ENCODE measurements around the gene VWA5B2.

VWA5B2 gene

DNA sequence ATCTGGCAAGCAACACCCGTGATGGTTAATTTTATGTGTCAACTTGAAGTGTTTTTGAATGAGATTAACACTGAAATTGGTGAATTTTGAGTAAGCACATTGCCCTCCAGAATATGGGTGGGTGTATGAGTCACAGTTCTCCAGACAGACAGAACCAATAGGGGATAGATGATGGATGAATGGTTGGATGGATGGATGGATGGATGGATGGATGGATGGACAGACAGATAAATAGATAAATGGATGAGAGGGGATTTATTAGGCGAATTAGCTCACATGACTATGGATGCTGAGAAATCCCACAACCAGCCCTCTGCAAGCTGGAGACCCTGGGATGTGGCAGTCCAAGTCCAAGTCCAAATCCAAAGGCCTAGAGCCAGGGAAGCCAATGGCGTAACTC lies 5.4 kb upstream of the VWA5B2 start:
- DNase-seq (ENCODE audit: low read depth, low spot score), result no peak

DNA sequence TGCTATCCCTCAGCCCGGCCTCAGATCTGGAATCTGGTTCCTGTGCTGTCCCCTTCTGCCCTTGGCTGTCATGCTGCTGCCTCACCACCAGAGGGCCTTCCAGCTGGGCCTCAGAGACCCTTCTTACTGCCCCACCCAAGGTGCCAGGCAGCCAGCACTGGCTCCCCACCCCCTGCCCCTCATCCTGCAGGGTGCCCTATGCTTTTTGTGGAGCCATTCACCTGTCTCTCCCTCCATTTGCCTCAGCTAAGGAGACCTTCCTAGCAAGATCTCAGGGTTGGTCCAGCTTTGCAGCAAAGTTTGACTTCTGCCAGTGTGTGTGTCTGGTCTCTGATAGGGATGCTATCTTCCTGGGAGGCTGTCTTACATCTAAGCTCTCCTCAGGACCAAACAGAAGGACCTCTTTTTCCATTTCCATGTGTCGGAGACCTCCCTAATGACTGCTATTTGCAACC lies 1.9 kb upstream of the VWA5B2 start:
- no peak for DNase-seq (ENCODE audit: low read depth, low spot score)

DNA sequence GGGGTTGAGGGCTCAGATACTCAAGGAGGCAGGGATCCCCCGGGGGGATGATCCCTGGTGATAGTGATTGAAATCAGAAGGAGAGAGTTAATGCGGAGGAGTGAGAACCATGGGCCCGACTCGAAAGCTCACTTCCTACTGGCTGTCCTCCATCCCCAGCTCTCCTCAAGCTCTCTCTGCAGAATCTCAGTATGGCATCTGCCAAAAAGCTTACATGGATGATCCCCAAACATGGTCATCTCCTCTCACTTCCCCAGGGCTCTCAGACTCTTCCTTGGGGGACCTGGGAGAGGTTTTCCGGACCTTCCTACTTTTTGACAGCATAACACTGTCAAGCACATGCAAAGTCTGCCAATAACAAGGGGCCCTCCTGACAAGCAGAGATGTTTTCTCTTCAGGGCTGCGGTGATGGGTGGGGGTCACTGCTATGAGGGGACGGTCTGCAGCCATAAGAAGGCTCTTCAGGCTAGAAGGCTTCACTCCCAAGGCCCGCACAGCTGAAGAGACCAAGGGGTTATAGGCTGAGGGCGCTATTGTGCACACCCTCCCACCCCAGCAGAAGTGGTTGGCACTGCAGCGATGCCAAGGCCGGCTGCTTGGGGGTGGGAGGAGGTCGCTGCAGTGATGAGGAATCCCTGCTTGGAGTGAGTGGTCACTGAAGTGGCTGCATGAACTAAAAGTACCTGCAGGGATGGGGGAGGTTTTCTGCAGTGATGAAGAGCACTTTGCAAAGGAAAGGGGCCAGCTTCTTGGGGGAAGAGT lies 828 bp upstream of the VWA5B2 start:
- DNase-seq (ENCODE audit: low read depth, low spot score), result no peak

DNA sequence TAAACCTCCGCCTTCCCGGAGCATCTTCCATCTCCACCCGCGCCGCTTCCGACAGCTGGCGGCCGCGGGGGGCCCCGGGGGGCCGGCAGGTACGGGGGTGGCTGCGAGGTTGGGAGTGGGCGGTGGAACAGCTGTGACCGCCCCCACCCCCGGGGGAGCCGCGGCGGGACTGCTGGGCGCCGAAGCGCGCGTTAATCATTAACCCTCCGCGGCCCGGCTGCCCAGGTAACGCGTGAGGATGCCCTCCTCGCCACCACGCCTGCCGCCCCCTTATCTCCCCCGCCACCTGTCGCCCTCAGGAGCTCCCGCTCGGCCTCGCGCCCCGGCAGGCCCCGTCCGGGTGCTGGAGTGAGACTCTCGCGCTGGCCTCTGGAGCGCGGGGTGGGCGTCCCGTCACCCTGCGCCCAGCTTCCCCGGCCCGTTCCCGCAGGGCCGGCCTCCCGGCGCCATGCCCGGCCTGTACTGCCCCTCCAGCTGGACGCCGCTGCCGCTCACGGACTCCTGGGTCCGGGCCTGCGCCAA lies 757 bp downstream of the VWA5B2 start:
- no peak for DNase-seq (ENCODE audit: low read depth, low spot score)

DNA sequence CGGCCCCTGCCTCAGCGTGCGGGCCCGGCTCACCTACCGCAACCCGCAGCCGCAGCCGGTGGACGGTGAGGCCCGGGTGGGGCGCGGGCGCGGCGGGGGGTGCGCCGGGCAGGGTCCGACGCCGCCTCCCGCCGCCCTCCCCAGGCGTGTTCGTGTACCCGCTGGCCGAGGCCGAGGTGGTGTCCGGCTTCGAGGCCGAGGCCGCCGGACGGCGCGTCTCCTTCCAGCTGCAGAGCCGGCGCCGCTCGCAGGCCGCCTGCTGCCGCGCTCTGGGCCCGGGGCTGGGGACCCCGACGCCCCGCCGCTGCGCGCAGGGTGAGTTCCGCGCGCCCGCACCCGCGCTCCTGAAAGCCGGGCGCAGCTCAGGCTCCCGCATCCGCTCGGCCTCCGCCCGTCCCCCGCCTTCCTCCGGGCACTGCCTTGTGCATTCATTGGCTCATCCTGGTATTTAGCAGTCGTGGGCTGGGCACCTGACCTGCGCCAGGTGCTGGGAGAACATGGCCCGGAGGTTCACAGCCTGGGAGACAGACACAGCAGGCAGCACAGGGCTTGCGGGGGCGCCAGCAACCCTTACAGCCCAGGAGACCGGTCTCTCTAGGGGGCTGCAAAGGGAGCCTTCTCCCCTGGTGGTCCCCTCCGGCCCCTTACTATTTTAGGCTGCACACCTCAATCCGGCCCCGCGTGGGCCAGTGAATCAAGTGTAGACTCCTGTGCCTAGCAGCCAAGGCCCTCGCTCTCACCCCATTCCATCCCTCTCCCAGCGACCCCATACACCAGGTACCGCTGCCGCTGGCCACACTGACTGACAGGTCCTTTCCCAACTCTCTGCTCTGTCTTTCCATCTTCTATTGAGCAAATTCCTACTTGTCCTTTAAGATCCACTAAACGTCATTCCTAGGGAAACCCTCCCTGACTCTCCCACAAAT lies 1.5 kb downstream of the VWA5B2 start:
- no peak for DNase-seq (ENCODE audit: low read depth, low spot score)

DNA sequence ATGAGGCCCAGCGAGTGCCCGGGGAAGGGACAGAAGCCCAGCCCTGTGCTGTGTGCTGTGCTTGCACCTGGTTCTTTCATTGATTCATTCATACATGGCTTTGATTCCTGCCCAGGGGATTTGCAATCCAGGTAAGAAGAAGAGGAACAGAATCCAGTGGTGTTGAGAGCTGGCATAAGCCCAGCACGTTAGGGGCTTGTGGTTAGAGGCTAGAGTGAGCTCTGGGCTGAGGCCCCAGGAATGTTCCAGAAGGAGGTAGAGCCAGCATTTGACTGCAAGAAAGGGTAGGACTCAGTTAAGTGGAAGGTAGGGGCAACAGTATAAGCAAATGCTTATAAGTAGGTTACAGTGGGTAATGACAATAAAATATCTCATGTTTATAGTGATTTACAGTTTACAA lies 2.3 kb downstream of the VWA5B2 start:
- no peak for DNase-seq (ENCODE audit: low read depth, low spot score)

DNA sequence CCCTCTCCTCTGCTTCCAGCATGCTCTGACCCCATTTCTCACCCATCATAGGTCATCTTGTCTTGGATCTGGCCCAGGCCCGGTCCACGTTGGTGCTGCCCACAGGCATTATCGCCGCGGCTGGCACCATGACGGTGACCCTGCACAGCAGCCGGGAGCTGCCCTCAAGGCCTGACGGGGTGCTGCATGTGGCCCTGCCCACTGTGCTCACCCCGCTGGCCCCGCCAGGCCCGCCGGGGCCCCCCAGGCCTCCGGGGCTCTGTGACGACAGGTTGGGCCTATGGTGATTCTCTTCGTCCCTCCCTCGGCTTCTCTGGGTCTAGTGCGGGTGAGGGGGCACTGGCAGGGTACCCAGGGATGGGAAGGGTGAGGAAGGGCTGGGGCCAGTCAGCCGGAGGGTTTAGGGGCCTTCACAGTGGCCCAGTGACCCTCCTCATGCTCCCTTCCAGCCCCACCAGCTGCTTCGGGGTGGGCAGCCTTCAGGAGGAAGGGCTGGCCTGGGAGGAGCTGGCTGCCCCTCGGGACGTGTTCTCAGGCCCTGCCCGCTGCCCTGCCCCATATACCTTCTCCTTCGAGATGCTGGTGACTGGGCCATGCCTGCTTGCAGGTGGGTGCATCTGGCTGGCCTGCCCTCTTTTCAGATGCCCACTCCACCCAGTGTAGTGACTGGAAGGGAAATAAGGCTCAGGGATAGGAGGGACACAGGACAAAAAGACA lies 3.9 kb downstream of the VWA5B2 start:
- no peak for DNase-seq (ENCODE audit: low read depth, low spot score)

DNA sequence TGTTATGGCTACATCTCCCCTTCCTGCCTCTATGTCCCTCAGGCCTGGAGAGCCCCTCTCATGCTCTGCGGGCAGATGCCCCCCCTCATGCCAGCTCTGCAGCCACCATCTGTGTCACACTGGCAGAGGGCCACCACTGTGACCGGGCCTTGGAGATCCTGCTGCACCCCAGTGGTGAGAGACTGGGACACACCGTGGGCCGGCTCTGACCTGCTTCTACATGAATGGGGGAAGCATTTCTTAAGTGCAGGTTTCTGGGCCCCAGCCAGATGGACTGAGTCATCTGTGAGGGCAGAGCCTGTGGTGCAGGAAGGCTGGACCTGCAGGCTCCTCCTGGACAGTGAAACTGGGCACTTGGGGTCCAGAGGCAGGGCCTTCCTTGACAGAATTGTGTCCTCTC lies 4.8 kb downstream of the VWA5B2 start:
- DNase-seq (ENCODE audit: low read depth, low spot score), result no peak

DNA sequence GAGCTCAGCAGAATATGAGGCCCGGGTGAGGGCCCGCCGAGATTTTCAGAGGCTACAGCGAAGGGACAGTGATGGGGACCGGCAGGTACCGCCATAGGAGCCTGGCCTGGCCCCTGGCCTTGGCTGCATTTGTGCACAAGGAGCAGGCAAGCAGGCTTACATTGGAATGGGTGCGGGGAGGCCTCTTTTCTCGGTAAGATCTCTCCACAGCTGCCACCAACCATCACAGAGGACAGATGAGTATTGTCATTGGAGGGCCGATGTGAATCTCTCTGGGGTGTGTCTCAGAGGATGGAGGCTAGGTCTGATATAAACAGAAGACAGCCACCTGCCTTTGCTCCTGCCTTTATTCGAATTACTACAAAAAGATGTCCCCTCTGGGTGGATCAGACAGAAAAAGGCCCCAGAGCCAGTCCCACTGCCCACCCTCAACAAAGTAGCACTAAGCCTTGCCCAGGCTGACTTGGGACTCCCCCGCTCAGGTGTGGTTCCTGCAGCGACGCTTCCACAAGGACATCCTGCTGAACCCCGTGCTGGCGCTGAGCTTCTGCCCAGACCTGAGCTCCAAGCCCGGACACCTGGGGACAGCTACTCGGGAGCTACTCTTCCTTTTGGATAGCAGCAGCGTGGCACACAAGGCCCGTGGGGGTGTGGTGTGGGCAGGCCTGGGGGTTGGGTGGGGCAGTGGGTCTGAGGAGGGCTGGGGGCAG lies 5.4 kb downstream of the VWA5B2 start:
- no peak for DNase-seq (ENCODE audit: low read depth, low spot score)

DNA sequence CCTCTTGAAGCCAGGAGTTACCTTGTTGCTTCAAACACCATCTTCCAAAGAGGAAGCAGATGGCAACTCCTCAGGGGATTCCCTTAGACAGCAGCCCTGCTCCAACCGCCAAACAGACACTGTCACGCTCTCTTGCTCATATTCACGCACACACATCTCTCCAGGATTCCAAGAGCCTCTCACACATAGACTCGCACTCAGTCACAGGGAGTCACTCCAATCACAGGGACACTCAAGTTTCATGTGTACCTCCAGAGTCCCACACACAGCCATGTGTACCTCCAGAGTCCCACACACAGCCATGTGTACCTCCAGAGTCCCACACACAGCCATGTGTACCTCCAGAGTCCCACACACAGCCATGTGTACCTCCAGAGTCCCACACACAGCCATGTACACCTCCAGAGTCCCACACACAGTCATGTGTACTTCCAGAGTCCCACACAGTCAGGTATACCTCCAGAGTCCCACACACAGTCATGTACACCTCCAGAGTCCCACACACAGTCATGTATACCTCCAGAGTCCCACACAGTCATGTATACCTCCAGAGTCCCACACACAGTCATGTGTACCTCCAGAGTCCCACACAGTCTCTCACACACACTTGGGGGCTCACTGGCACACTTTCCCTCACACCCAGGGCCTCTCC lies 6.1 kb downstream of the VWA5B2 start:
- no peak for DNase-seq (ENCODE audit: low read depth, low spot score)

DNA sequence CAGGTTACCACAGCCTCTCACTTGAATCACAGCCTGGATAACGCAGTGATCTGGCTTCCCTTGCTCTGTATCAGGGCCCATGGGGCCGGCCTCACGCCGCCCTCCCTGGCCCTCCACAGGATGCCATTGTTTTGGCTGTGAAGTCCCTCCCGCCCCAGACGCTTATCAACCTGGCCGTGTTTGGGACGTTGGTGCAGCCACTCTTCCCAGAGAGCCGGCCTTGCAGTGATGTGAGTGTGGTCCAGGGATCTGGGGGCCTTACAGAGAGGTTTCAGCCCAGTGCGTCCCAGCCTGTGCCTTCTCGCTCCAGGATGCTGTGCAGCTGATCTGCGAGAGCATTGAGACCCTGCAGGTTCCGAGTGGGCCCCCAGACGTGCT lies 6.6 kb downstream of the VWA5B2 start:
- DNase-seq (ENCODE audit: low read depth, low spot score), result no peak

DNA sequence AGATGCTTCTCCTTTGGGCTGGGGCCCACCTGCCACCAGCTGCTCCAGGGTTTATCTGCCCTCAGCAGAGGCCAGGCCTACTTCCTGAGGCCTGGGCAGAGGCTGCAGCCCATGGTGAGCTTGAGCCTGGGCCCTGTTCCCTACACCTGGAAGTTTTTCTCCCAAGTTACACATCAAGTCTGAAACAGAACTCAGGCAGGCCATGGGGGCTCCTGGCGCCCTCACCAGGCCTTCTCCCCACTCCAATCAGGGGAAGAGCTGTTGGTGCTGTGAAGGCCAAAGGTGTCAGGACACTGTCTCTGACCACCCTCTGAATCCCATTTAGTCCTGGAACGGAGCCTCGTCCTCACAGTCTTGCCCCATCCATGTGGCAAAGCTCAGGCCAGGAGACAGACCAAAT lies 7.3 kb downstream of the VWA5B2 start:
- DNase-seq (ENCODE audit: low read depth, low spot score), result no peak

DNA sequence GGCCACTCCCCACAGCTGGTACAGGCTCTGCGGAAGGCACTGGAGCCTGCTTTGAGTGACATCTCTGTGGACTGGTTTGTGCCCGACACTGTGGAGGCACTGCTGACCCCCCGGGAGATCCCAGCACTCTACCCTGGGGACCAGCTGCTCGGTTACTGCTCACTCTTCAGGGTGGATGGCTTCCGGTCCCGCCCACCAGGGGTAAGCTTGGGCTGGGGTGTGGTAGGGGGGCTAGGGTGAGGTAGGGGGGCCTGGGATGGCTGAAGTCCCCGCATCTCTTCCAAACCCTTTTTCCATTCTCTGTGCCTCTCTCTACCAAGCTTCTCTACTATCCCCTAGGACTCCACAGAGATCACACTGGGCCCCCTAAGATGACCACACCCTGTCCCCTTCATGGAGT lies 7.8 kb downstream of the VWA5B2 start:
- DNase-seq (ENCODE audit: low read depth, low spot score), result no peak

DNA sequence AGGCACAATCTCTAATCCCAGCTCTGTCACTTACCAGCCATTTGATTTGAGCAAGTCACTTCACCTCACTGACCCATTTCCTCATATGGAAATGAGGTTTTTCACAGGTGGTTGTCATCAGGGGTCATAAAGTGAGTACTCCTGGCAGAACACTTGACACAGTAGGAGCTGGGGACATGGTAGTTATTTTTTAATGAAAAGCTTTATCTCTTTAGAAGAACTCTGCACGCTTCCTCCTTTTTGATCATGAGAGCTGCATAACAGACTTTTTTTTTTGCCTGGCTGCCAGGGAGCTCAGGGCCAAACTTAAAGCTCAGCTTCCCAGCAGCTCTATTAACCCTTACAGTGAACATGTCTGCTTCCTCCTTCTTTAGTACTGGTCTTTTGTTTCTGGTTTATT lies 8.4 kb downstream of the VWA5B2 start:
- DNase-seq (ENCODE audit: low read depth, low spot score), result no peak

DNA sequence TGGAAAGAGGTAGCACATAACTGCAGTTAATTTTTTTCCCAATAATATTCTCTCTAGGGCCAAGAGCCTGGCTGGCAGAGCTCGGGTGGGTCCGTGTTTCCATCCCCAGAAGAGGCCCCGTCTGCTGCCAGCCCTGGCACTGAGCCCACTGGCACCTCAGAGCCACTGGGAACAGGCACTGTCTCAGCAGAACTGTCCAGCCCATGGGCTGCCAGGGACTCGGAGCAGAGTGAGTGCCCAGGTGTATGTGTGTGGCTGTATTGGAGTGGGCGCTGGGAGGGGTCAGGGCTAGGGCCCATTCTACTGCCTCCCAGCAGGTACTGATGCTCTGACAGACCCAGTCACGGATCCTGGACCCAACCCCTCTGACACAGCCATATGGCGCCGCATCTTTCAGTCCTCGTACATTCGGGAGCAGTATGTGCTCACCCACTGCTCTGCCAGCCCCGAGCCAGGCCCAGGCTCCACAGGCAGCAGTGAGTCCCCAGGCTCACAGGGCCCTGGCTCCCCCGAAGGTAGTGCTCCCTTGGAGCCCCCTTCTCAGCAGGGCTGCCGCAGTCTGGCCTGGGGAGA lies 8.9 kb downstream of the VWA5B2 start:
- DNase-seq (ENCODE audit: low read depth, low spot score), result no peak

DNA sequence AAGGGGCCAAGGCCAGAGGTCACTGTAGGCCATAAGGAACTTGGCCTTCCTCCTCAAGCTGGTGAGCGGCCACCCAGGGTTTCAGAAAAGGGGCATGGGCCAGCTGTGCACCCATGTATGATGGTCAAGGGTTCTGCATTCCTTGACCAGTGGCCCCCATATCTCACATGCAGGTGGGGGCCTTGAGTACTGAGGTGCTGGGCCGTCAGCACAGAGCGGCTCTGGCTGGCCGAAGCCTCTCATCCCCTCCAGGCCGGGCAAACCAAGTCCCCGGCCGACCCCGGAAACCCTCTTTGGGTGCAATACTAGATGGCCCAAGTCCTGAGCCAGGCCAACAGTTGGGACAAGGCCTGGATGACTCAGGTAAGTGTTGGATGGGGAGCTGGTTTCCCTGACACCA lies 9.8 kb downstream of the VWA5B2 start:
- no peak for DNase-seq (ENCODE audit: low read depth, low spot score)

DNA sequence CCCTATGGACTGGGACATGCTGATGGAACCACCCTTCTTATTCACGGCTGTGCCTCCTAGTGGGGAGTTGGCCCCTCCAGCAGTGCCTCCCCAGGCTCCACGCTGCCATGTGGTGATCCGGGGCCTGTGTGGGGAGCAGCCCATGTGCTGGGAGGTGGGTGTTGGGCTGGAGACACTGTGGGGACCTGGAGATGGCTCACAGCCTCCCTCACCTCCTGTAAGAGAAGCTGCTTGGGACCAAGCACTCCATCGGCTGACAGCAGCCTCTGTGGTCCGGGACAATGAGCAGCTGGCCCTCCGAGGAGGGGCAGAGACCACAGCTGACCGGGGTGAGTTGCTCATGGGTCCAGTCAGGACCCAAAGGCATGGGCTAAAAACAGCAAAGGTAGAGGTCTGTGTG lies 10.3 kb downstream of the VWA5B2 start:
- DNase-seq (ENCODE audit: low read depth, low spot score), result no peak

DNA sequence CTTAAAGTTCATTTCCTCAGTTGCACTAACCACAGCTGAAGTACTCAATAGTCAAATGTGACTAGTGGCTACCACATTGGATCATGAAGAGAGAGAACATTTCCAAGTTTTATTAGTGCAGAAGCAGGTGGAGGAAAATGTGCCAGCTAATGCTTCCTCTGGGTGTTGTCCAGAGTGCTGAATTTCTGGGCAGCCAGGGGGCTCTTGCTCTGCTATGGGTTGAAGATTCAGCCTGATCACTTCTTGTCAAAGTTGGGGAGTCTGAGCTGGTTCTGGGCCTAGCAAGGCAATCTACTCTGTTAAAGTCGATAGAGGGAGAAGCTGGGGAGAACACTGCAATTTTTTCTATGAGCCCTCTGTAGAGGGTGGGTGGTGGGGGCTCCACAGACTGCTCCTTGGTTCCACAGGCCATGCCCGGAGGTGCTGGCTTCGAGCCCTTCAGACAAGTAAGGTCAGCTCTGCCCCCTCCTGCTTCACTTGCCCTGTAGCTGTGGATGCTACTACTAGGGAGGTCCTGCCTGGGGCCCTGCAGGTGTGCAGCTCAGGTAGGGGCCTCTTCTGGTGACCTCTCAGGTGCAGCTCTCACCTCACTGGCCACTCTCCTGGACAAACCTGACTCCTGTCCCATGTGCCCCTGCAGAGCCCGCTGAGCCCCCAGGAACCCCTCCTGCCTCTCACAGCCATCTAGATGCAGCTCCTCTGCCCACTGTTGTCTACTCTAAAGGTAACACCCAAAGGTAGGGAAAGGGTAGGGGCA lies 11.2 kb downstream of the VWA5B2 start:
- DNase-seq (ENCODE audit: low read depth, low spot score), result no peak

DNA sequence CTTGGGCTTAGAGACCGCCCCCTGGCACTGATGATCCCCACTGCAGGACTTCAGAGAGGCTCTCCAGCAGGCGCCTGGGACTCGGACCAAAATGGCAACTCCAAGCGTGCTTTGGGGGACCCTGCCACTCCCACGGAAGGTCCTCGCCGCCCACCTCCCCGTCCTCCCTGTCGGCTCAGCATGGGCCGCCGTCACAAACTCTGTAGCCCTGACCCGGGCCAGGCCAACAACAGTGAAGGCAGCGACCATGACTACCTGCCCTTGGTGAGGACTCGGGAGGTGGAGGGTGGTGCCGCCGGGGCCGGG lies 11.7 kb downstream of the VWA5B2 start:
- no peak for DNase-seq (ENCODE audit: low read depth, low spot score)
